Heart left ventricle (tissue), 16 donors: ENCODE data around the gene CAMTA1. TPM values are rescaled to one million over a fixed set of nuclear protein-coding genes. Genes with fewer than 3 reads are reported as not detected.

Source experiments
- ATAC-seq, 4 donors: fragments of 200-7000 bp; cut with Tn5 transposase; one replicate each; pipeline ENCODE4 v1.9.1; 2020 to 2022; ENCODE audit warnings: moderate library complexity in 4 of 4, mild to moderate bottlenecking in 3 of 4, moderate number of reproducible peaks in 1 of 4
- DNase-seq, 5 donors: peaks; one replicate each; pipeline ENCODE4 v3.0.0-alpha.2; 2020
- H3K27ac ChIP-seq, 12 donors: fragments of 200-600 bp; sonication (generic) in 4 of 12; one replicate each; pipeline versions ENCODE4 v1.5.0 to v1.8.0; 2016 to 2022; ENCODE audit warnings: mild to moderate bottlenecking in 2 of 12
- H3K27me3 ChIP-seq, 9 donors: fragments of 200-600 bp; sonication (generic) in 2 of 9; one replicate each; pipeline versions ENCODE4 v1.5.1 to v1.8.0; 2016 to 2022; ENCODE audit warnings: mild to moderate bottlenecking in 3 of 9
- H3K36me3 ChIP-seq, 9 donors: fragments of 200-600 bp; sonication (generic) in 2 of 9; one replicate each; pipeline versions ENCODE4 v1.5.0 to v1.8.0; 2018 to 2022; ENCODE audit warnings: mild to moderate bottlenecking in 2 of 9
- H3K4me1 ChIP-seq, 12 donors: fragments of 200-600 bp; sonication (generic) in 4 of 12; one replicate each; pipeline versions ENCODE4 v1.5.0 to v1.8.0; 2016 to 2022; ENCODE audit warnings: mild to moderate bottlenecking in 3 of 12
- H3K4me3 ChIP-seq, 12 donors: fragments of 200-600 bp; sonication (generic) in 4 of 12; one replicate each; pipeline versions ENCODE4 v1.5.0 to v1.8.0; 2017 to 2022; ENCODE audit warnings: mild to moderate bottlenecking in 9 of 12, moderate library complexity in 4 of 12
- H3K9me3 ChIP-seq, 12 donors: fragments of 200-600 bp; sonication (generic) in 4 of 12; one replicate each; pipeline versions ENCODE4 v1.5.0 to v1.8.0; 2016 to 2022; ENCODE audit warnings: mild to moderate bottlenecking in 1 of 12
- POLR2A ChIP-seq, 2 donors: fragments of 450-650 bp; IDR thresholded peaks; one replicate each; pipeline ENCODE4 v1.6.1; 2017; ENCODE audit warnings: antibody characterized with exemption in 2 of 2, mild to moderate bottlenecking in 2 of 2, moderate library complexity in 2 of 2
- WGBS, 4 donors: extraction: QIAGEN DNeasy Blood & Tissue Kit in 2 of 4; methylation state at CpG; one replicate each; pipeline versions ENCODE4 v1.1.5 to v1.1.7; 2013 to 2018; 5-methylcytosine and 5-hydroxymethylcytosine counted together
- intact Hi-C, 10 donors: fragments of 100-400 bp; cut with DNase I; formaldehyde crosslinking; loops; one replicate each; pipeline versions ENCODE4 v1.11.1 to v1.14.2; 2022
- polyA plus RNA-seq, 2 donors: library from polyadenylated mRNA; stranded (reverse); fragments of 200-250 nt; gene quantifications; one replicate each; pipeline ENCODE4 v1.2.3, GENCODE V29; 2013
- total RNA-seq, 9 donors: library from RNA; depleted of rRNA in 2 of 9; stranded (reverse); fragments of >200 nt in 2 of 9; fragmentation: NEBNext Ultra II Directional in 3 of 9; extraction: Animal tissue kit (Norgen Biotek cat#: 25700) in 3 of 9; gene quantifications; one replicate each; pipeline versions ENCODE4 v1.1.0 to v1.2.4, GENCODE V29; 2016 to 2023
- TF ChIP-seq, protein P1 (sequence below), 12 donors: fragments of 200-600 bp; sonication (generic) in 4 of 12; IDR thresholded peaks; one replicate each; pipeline versions ENCODE4 v1.5.0 to v1.8.0; 2018 to 2022; ENCODE audit warnings: antibody characterized with exemption in 12 of 12, mild to moderate bottlenecking in 5 of 12
- donor health status: ischemic (EF 13 %, LVEDD 7.1; RV severe dilation, severe dysfunction).
- donor health status: healthy with polysubstance abuse.
- donor health status: DM: no; HTN: yes; CAD: no.
- donor health status: DM: no; HTN: no; CAD: no.
- donor health status: ischemic (EF 25% LVEDD 6.9; RV normal size, moderate dysfunction).
- donor health status: ischemic (EF 25% LVEDD 5.7; RV mildly dilated, moderate dysfunction).
- donor health status: healthy.
- donor health status: DM: yes; HTN: yes; CAD: no.
- donor health status: ischemic (EF 35%, LVEDD 5.7; RV mildly dilated, moderate dysfunction).
- donor health status: nonischemic (EF 11% LVEDD 7.7; RV severe dilation, severe dysfunction).
- donor health status: DM: yes; HTN: yes; CAD: no.
- donor health status: PGD.
- donor health status: ischemic (EF 29% LVEDD 5.4; RV normal size, mild dysfunction).
- donor health status: nonischemic (EF 23%, LVEDD 6.1; RV moderate dilation, normal function).

Gene CAMTA1
- total and polyA plus RNA-seq, 11 donors, result 114 to 303 (median 137) TPM

DNA sequence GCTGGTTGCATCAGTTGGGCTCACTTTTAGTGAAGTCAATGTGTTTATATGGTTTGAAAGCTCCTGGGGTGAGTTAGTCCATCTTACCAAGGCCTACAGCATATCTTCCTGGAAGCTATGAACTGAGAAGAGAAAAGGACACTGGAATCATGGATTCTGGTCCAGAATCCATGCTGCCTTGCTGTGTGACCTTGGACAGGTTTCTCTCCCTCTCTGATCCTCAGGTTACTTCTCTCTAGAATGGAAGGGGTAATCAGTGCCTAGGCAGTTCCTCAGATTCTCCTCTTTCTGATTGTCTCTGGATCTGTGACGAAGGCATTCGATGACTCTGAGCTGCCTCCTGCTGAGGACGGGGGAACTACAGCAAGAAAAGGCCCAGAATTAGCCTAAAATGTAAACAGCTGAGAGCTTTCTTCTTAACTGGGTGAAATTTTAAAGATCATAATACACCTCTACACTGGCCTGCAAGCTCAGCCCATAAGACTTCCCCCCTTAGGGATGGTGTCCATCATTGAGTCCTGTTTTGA, 560.9 kb downstream of the CAMTA1 start:
- ATAC-seq (no peak), DNase-seq (no peak)
- Histone ChIP-seq H3K36me3 (no peaks in the 10 kb centered on the region), H3K9me3 (no peaks in the 10 kb centered on the region), H3K27me3 (no peaks in the 10 kb centered on the region), H3K4me3 (no peak overlapping the region), H3K4me1 (peaks cover 0 to 24% (median 7%) of the 10 kb centered on the region in 12 donors), H3K27ac (peak overlapping the region in 1 of 12 donors; percentile 24)
- TF ChIP-seq, protein P1, sequence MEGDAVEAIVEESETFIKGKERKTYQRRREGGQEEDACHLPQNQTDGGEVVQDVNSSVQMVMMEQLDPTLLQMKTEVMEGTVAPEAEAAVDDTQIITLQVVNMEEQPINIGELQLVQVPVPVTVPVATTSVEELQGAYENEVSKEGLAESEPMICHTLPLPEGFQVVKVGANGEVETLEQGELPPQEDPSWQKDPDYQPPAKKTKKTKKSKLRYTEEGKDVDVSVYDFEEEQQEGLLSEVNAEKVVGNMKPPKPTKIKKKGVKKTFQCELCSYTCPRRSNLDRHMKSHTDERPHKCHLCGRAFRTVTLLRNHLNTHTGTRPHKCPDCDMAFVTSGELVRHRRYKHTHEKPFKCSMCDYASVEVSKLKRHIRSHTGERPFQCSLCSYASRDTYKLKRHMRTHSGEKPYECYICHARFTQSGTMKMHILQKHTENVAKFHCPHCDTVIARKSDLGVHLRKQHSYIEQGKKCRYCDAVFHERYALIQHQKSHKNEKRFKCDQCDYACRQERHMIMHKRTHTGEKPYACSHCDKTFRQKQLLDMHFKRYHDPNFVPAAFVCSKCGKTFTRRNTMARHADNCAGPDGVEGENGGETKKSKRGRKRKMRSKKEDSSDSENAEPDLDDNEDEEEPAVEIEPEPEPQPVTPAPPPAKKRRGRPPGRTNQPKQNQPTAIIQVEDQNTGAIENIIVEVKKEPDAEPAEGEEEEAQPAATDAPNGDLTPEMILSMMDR (IDR thresholded peaks at IDR 0.05), result no peak
- TF ChIP-seq POLR2A (IDR thresholded peaks at IDR 0.05), result no peak
- WGBS, 4 donors, result 90 to 97% (median 95%) methylated on average over 3 of the region's 3 CpGs
- intact Hi-C loops, result no loop called here

DNA sequence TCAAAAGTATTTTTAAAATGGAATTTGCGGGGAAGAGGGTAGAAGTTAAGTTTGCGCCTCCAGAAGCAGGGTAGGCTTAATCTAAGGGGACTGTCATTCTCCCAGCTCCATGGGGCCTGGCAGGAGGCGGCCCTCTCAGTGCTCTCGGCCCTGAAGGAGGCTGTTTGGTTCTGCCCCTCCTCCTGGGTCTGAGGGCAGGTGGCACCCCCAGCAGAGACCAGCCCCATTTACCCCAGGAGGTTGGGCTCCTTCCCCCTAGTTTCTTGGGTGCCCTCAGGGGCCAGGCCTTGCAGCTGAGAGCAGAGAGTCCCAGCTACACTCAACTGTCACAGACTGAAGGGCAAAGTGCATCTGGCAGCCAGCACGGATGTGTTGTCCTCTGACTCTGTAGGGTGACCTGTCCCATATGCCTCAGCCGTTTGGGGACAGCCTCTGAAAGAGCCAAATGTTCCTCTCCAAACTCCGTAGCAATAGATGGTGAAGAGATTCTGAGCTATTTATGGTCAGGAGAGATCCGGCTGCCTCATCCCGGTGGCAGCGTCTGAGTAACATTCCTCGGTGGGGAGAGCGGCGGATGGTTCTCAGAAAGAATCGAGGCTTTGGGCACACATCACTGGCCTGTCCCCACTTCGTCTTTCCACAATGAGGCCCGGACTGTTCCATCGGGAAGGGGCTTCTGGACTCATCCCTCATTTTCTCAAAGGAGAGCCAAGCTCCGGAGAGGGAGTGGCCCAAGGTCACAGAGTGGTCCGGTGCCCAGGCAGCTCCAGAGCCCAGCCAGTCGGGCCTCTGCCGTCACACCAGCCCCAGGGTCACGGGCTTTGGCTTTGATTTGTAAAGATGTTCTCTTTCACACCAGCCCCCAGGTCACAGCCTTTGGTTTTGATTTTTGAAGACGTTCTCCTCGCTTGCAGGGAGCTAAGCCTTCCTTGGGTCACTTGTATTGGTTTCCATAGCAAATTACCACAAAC, 561.6 kb downstream of the CAMTA1 start:
- Histone ChIP-seq H3K36me3 (no peaks in the 10 kb centered on the region), H3K27ac (peak overlapping the region in 1 of 12 donors; percentile 24), H3K4me3 (no peak overlapping the region), H3K27me3 (no peaks in the 10 kb centered on the region), H3K9me3 (no peaks in the 10 kb centered on the region), H3K4me1 (peaks cover 0 to 18% (median 2%) of the 10 kb centered on the region in 12 donors)
- DNase-seq (peak in 1 of 5 donors; percentile 37), ATAC-seq (peak; percentile 43 to 76 (median 70))
- WGBS, 4 donors, result 60 to 69% (median 61%) methylated on average over 18 to 24 of the region's 24 CpGs
- TF ChIP-seq, protein P1 (IDR thresholded peaks at IDR 0.05), result no peak
- no peak for TF ChIP-seq POLR2A (IDR thresholded peaks at IDR 0.05)
- intact Hi-C loops, result no loop called here

DNA sequence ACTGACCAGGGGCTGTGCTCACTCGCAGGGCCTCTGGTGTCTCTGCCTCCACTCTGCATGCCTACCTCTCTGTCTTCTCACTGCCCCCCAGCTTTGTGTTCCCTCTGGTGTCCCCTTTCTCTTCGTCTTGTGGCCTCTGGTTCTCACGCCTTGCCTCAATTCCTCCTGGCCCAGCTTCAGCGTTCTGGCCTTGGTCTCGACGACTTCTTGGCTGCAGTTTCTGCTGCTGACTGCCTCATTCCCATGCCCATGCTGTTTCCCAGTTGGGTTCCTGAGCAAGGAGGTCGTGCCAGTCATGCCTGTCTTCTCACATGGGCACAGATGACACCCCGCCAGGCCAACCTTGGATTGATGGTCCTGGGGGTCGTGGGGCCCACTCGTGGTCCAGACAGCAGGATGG, 562.8 kb downstream of the CAMTA1 start:
- H3K4me1 ChIP-seq, result peaks cover 0 to 18% (median 2%) of the 10 kb centered on the region in 12 donors
- H3K27ac ChIP-seq, result no peak overlapping the region
- no peaks in the 10 kb centered on the region for H3K36me3 ChIP-seq
- ATAC-seq (no peak), DNase-seq (no peak)
- no peak overlapping the region for H3K4me3 ChIP-seq
- intact Hi-C loops, result no loop called here
- no peak for TF ChIP-seq POLR2A (IDR thresholded peaks at IDR 0.05)
- TF ChIP-seq, protein P1 (IDR thresholded peaks at IDR 0.05), result no peak
- no peaks in the 10 kb centered on the region for H3K27me3 ChIP-seq
- H3K9me3 ChIP-seq, result no peaks in the 10 kb centered on the region
- WGBS, 4 donors, result 80 to 89% (median 83%) methylated on average over 9 to 10 of the region's 10 CpGs

DNA sequence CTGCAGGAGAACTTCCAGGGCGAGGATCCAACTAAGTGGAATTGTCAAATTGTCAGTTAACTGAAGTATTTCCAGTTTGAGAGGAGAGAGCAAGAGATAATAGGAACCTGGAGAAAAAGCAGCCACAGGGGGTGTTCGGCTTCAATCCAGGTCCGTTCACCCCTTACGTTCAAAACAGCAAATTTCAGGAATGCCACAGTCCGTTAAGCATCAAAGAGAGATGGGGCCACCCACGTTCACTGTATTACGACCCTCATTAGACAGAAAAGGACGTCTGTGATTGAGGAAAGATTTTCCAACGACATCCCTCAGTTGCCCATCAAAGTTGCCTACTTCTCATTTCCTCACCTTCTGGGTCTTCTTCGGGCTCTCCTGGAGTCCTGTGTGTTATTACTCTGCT, 563.3 kb downstream of the CAMTA1 start:
- H3K36me3 ChIP-seq, result no peaks in the 10 kb centered on the region
- intact Hi-C loops, result no loop called here
- H3K27ac ChIP-seq, result no peak overlapping the region
- no peaks in the 10 kb centered on the region for H3K27me3 ChIP-seq
- no peaks in the 10 kb centered on the region for H3K9me3 ChIP-seq
- no peak for DNase-seq
- no peak overlapping the region for H3K4me3 ChIP-seq
- ATAC-seq, result no peak
- WGBS, 4 donors, result 82 to 87% (median 84%) methylated on average over 10 of the region's 10 CpGs
- TF ChIP-seq POLR2A (IDR thresholded peaks at IDR 0.05), result no peak
- TF ChIP-seq, protein P1 (IDR thresholded peaks at IDR 0.05), result no peak
- peaks cover 0 to 18% (median 2%) of the 10 kb centered on the region in 12 donors for H3K4me1 ChIP-seq
